GM23248 (cell line): ENCODE measurements around the gene ICE2.

Experiments used
- EZH2 ChIP-seq: fragments of 200-600 bp; sonication (generic); IDR thresholded peaks from 2 replicates; pipeline ENCODE4 v1.6.1; 2018; ENCODE audit warnings: antibody characterized with exemption, mild to moderate bottlenecking; ENCODE audit not compliant: insufficient read depth, poor library complexity, severe bottlenecking
- EZH2phosphoT487 ChIP-seq: fragments of 200-600 bp; sonication (generic); IDR thresholded peaks from 2 replicates; pipeline ENCODE4 v1.6.1; 2018; ENCODE audit warnings: antibody characterized with exemption, moderate library complexity, mild to moderate bottlenecking, low read depth; ENCODE audit not compliant: insufficient read depth

- TF ChIP-seq EZH2phosphoT487 (no peak), EZH2 (no peak)
Observed at GRCh38 chr15:60494108-60494507, 15.2 kb upstream of the ICE2 start.
